ENCODE data around the gene KCNS1.
"Not testable (repeated sequence)": the region's sequence is repeated elsewhere in the genome, so short reads cannot be mapped to it uniquely, and the experiment has no call there.

The KCNS1 gene, protein sequence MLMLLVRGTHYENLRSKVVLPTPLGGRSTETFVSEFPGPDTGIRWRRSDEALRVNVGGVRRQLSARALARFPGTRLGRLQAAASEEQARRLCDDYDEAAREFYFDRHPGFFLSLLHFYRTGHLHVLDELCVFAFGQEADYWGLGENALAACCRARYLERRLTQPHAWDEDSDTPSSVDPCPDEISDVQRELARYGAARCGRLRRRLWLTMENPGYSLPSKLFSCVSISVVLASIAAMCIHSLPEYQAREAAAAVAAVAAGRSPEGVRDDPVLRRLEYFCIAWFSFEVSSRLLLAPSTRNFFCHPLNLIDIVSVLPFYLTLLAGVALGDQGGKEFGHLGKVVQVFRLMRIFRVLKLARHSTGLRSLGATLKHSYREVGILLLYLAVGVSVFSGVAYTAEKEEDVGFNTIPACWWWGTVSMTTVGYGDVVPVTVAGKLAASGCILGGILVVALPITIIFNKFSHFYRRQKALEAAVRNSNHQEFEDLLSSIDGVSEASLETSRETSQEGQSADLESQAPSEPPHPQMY

DNA sequence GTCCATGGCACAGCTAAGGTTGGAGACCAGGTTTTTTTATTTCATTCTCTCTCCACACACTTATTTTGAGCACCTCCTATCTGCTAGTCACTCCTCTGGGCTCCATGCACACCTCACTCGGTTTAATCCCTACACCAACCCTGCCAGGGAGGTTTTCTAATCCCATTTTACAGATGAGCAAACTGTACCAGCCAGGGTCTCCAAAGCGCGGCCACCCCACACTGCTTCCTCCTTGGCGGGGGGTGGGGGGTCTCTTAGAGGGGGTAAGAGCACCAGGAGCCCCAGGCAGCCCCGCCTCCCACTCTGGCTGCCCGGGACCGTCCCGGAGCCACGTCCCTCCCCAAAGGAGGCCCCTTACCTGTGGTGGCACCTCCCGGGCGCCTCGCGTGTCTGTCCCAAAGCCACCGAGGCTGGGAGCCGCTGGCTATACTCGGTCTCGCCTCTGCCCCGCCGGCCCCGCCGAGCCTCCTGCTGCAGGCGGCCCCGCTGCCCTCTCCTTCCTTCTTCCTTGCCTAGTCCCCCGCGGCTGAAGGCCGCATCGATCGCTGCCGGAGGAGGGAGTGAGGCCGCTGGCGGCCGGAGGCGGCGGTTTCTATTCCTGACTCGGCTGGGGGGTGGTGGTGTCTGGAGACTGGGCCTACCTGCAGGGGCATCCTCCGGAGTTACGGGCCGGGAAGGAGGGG, at the start of gene KCNS1:
TSS of gene KCNS1 (minus strand) at position 565 of the 683 bp plus-strand sequence. CDS start 1,891 bp downstream, outside the sequence.
- no peak for DNase-seq (ENCODE audit: low read depth)

DNA sequence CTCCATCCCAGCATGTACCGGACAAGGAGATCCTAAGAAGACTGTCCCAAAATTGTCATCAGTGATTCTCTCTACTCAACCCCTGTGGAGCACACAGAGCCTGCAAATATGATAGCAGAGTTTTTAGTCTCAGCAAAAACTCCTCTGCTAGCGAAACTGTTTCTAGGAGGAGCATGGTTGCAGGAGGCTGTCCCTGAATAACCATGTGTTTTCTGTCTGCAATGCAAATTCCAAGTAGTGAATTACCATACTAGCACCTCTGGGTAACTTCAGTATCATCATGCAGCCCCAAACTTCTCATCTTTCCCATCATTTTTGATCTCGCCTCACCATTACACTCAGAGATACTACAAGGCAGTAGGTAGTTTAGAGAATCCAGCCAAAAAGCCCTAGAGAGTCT, 48.1 kb upstream of the KCNS1 start:
- no peak for DNase-seq (ENCODE audit: low read depth)

DNA sequence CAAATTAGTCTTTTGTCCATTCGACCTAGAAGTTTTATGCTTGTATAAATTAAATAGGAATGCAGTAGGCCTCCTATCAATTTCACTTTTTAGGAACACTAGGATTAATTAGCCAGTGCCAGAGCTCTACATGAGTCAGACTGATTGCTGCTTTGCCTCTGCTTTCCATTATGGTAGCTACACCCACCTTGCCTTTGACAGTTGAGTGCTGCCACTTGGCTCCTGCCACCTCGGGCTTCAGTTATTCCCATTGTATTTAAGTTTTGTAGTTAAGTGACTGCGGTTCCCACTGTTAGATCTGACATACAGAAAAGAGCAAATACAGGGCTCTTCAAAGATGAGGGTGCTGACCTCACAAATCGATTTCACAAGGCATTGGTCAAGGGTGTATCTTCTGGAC, 39.9 kb upstream of the KCNS1 start:
- DNase-seq (ENCODE audit: low read depth): no peak

GRCh38 chr20:45139733-45140375, 38.9 kb upstream of the KCNS1 start:
- DNase-seq (ENCODE audit: low read depth): not testable (repeated sequence)

- no peak for DNase-seq (ENCODE audit: low read depth)
These were observed 37.8 kb upstream of the KCNS1 start for GRCh38 chr20:45138561-45139300.

- DNase-seq (ENCODE audit: low read depth): no peak
These were observed 36.0 kb upstream of the KCNS1 start for GRCh38 chr20:45136911-45137310.

DNA sequence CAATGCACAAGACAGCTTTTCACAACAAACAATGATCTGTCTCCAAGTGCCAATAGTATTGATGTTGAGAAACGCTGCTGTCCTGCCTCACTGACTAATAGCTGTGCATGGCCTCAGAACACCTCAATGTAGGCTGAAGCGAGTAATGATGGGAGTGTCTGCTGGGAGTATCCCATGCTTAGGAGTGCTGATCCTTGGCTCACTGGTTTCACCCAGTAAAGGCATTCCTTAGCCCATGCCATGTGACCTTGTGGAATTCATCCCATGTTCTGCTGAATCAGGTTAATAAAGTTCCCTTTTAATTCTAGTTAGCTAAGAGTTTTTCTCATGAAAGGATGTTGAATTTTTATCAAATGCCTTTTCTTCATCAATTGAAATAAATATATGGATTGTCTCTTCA, 27.2 kb upstream of the KCNS1 start:
- no peak for DNase-seq (ENCODE audit: low read depth)

DNA sequence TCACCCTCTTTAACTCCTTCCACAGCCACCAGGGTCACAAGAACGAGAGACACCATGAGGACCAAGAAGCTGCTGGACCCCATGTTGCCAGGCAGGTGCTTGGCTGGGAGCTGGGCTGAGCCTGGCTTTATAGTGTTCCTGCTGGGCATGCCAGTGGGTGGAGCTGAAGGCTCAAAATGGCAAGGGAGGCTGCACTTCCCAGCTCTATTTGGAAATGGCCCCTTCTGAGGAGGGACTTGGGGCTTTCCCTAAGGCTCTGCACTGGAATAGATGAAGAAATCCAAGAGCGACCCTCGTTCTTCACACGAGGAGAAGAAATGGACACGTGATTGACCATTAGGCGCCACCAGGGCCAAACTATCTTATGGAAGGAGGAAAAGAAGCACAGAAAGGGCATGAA, 23.4 kb upstream of the KCNS1 start, which contains the start of gene WFDC12:
TSS of gene WFDC12 (minus strand) at position 101 of the 400 bp plus-strand sequence. CDS start at position 83, 18 bp downstream.
- DNase-seq (ENCODE audit: low read depth): no peak

- no peak for DNase-seq (ENCODE audit: low read depth)
These were observed 20.5 kb upstream of the KCNS1 start for GRCh38 chr20:45121388-45121787.

DNA sequence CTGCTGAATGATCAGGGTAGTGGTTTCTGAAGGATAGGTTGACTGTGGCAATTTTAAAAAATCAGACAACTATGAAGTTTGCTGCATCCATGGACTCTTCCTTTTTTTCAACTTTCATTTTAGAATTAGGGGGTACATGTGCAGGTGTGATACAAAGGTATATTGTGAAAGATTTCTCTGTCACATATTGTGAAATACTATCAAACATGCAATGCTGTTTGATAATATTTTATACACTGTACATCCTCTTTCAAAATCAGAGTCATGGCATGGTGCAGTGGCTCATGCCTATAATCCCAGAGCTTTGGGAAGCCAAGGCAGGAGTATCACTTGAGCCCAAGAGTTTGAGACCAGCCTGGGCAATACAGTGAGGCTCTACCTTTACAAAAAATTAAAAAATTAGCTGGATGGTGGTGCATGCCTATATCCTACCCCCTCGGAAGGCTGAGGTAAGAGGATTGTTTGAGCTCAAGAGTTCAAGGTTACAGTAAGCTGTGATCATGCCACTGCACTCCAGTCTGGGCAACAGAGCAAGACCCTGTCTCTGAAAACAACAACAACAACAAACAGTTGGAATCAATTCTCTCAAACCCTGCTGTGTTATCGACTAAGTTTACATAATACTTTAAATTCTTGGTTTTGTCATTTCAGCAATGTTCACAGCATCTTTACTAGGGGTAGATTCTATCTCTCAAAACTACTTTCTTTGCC, 18.8 kb upstream of the KCNS1 start:
- no peak for DNase-seq (ENCODE audit: low read depth)

DNA sequence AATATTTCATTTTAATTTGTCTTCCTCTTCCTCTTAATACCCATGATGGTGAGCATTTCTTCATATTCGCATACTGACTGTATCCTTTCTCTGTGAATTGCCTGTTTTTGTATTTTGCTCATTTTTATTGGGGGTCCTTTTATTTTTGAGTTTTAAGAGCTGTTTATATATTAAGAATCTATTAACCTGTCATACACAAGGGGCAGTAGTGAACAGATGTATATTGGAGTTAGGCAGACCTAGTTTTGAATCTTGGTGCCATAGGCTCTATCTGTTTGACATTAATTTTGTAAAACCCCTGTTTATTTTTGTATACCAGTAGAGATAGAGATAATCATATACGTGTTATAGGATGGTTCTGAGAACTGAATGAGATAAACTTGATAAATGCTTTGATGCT, 17.1 kb upstream of the KCNS1 start:
- no peak for DNase-seq (ENCODE audit: low read depth)

DNA sequence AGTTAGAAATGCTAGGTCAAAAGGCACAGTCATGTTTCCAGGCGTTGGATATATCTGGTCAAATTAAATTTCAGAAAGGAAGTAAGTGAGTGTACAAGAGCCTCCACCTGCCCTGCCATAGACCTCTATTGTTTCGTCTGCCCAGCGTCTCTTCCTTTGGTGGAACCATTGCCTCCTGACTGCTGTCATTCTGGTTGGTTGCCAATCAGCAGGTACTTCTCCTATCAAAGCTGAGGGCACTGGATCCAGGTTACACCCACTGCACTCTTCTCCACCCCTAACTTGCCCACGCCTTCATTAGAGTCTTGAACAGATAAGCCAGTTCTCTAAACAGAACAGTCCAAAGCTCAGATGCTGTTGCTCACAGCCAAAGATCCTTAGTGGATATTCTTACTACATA, 16.7 kb upstream of the KCNS1 start:
- no peak for DNase-seq (ENCODE audit: low read depth)

- DNase-seq (ENCODE audit: low read depth): no peak
These were observed 14.9 kb upstream of the KCNS1 start for GRCh38 chr20:45115829-45116228.

GRCh38 chr20:45115386-45115774, 14.5 kb upstream of the KCNS1 start:
- DNase-seq (ENCODE audit: low read depth): no peak

DNA sequence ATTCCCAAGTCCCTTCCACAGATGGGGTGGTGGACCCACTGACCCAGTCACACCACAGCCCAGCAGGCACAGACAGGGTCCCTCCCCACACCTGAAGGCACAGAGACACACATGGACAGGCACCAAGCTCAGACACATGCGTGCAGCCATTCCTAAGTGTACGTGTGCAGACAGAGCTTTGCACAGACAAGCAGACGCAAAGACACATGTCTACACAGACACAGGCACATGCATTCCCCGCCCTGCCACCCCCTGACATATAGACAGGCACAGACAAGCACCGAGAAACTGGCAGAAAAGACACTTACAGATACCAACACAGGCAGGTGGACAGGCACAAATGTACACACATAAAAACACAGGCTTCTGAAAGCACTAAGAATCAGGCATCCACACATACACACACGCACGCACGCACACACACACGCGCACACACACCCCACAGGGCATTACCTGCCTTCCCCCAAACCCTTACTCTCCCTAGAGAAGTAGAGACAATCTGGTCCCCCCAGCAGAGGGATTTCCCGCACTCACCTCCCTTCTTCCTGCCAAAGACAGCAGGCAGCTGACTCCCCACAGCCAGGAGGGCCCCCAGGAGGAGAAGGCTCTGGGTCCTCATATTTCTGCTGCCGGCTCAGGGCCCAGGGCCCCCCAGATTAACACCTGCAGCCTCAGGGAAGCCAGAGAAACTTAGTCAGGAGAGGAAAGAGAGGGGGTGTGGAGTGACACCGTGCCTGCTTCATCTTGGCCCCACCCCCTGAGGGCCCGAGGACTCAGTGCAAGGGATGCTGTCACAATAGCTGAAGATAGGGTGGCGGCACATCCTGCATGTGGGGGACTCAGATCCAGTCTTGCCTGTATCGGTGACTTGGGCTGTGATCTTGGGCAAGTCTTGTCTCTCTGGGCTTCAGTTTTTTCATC, 13.8 kb upstream of the KCNS1 start, which contains the start of gene WFDC5:
TSS of gene WFDC5 (minus strand) at position 710 of the 921 bp plus-strand sequence. CDS start at position 619, 91 bp downstream.
- DNase-seq (ENCODE audit: low read depth): no peak

DNA sequence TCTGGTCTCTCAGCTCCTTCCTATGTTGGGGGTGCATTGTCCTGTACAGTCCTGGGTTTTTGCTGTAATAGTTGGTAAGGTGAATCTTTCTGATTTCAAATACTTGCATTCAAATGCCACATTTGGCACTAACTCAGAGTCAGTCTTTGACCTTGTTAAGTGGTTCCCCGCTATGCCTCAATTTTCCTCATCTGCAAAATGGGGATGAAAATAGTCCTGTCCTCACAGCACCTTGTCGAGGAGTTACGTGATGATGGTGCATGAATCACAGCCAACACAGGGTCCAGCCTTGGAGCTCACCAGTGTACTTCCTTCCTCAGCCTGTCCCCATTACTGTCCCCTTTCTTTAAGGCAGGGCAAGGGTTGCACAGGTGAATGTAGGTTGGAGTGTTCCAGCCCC, 12.9 kb upstream of the KCNS1 start:
- DNase-seq (ENCODE audit: low read depth): no peak

- no peak for DNase-seq (ENCODE audit: low read depth)
These were observed 11.8 kb upstream of the KCNS1 start for GRCh38 chr20:45112754-45113153.

- DNase-seq (ENCODE audit: low read depth): no peak
These were observed 11.0 kb upstream of the KCNS1 start for GRCh38 chr20:45111799-45112471.

DNA sequence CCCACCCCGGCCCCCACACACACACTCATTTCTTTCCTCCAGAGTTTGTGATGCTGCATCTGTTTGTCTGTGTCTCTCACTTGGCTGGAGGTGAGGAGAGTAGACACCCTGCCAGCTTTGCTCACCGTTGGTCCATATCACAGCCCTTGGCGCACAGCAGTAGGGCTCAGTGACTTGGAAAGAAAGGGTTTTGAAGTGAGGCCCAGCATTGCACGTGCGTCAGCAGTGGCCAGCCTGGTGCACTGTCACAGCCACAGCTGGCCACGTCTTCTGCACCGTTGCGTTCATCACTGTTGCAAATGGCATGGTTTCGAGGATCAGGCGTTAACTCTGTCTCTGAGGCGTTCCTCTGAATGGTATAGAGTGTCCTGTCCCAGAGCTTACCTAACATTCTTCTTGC, 10.4 kb upstream of the KCNS1 start:
- no peak for DNase-seq (ENCODE audit: low read depth)

All from activated gamma-delta T cell treated with anti-CD3 and anti-CD28 coated beads, Interleukin-2, amount 50 U/mL, for 16 hours (primary cell).